HG02623 (cell line): ENCODE results near the gene GFRA1.
"Not testable (repeated sequence)": the region's sequence is repeated elsewhere in the genome, so short reads cannot be mapped to it uniquely, and the experiment has no call there.

Experiments used
- ATAC-seq: cut with Tn5 transposase; IDR thresholded peaks from one replicate; pipeline ENCODE4 v1.9.1; 2021; ENCODE audit warnings: moderate library complexity; ENCODE audit not compliant: unreplicated experiment

Gene GFRA1

GRCh38 chr10:116044801-116045248, 228.2 kb downstream of the GFRA1 start:
- no peak for ATAC-seq

- ATAC-seq = no peak
These were observed 229.1 kb downstream of the GFRA1 start for GRCh38 chr10:116043861-116044260.

- no peak for ATAC-seq
These were observed 229.7 kb downstream of the GFRA1 start for GRCh38 chr10:116043304-116043703.

GRCh38 chr10:116041948-116042347, 231.1 kb downstream of the GFRA1 start:
- no peak for ATAC-seq

GRCh38 chr10:116039612-116040011, 233.4 kb downstream of the GFRA1 start:
- ATAC-seq = no peak

GRCh38 chr10:116038259-116038658, 234.7 kb downstream of the GFRA1 start:
- no peak for ATAC-seq

GRCh38 chr10:116035406-116035805, 237.6 kb downstream of the GFRA1 start:
- ATAC-seq = not testable (repeated sequence)

GRCh38 chr10:116030576-116030975, 242.4 kb downstream of the GFRA1 start:
- ATAC-seq = no peak

GRCh38 chr10:116029826-116030225, 243.2 kb downstream of the GFRA1 start:
- no peak for ATAC-seq

- no peak for ATAC-seq
These were observed 245.7 kb downstream of the GFRA1 start for GRCh38 chr10:116027355-116027754.

GRCh38 chr10:116026725-116027124, 246.3 kb downstream of the GFRA1 start:
- ATAC-seq = no peak

- no peak for ATAC-seq
These were observed 246.7 kb downstream of the GFRA1 start for GRCh38 chr10:116026315-116026714.

- ATAC-seq = no peak
These were observed 248.6 kb downstream of the GFRA1 start for GRCh38 chr10:116024271-116024878.

- ATAC-seq = no peak
These were observed 255.6 kb downstream of the GFRA1 start for GRCh38 chr10:116017405-116017804.

- ATAC-seq = no peak
These were observed 257.2 kb downstream of the GFRA1 start for GRCh38 chr10:116015583-116016333.

- ATAC-seq = no peak
These were observed 258.0 kb downstream of the GFRA1 start for GRCh38 chr10:116014871-116015582.

- no peak for ATAC-seq
These were observed 258.7 kb downstream of the GFRA1 start for GRCh38 chr10:116014326-116014725.

- no peak for ATAC-seq
These were observed 261.1 kb downstream of the GFRA1 start for GRCh38 chr10:116011929-116012328.

- no peak for ATAC-seq
These were observed 265.6 kb downstream of the GFRA1 start for GRCh38 chr10:116007256-116007891.
